HepG2 (cell line): ENCODE data around the gene ST6GALNAC6. TPM values are rescaled to one million over a fixed set of nuclear protein-coding genes. Genes with fewer than 3 reads are reported as not detected.

Experiments
- ATF6 ChIP-seq: sonication (generic); formaldehyde crosslinking; conservative IDR thresholded peaks from 2 replicates; pipeline ENCODE4 v1.4.0; 2020; ENCODE audit warnings: missing genetic modification reagents
- CEBPZ ChIP-seq: IDR thresholded peaks from 2 replicates; pipeline ENCODE4 v1.6.1; 2012; ENCODE audit warnings: low read length, improper control_type of control experiment
- GMEB2 ChIP-seq: IDR thresholded peaks from 2 replicates; pipeline ENCODE4 v1.6.1; 2016; ENCODE audit warnings: missing biosample characterization, missing genetic modification reagents, low read depth
- HES4 ChIP-seq: sonication (generic); formaldehyde crosslinking; IDR thresholded peaks from 2 replicates; pipeline ENCODE4 v1.9.0; 2021; ENCODE audit warnings: mild to moderate bottlenecking, missing genetic modification reagents, borderline replicate concordance
- IKZF4 ChIP-seq: sonication (generic); formaldehyde crosslinking; IDR thresholded peaks from 2 replicates; pipeline ENCODE4 v1.5.1; 2020; ENCODE audit warnings: borderline replicate concordance, mild to moderate bottlenecking, low read depth, missing genetic modification reagents; ENCODE audit errors: not compliant biosample characterization
- JUN ChIP-seq: sonication (generic); formaldehyde crosslinking; IDR thresholded peaks from 2 replicates; pipeline ENCODE4 v1.4.0; 2020; ENCODE audit warnings: mild to moderate bottlenecking, missing genetic modification reagents
- KAT2B ChIP-seq: fragments of 150-350 bp; IDR thresholded peaks from 2 replicates; pipeline ENCODE4 v1.6.1; 2014; ENCODE audit warnings: low read depth, low read length, borderline replicate concordance
- MLX ChIP-seq: IDR thresholded peaks from 2 replicates; pipeline ENCODE4 v1.6.1; 2016
- MTF1 ChIP-seq: sonication (generic); formaldehyde crosslinking; IDR thresholded peaks from 2 replicates; pipeline ENCODE4 v1.5.0; 2020; ENCODE audit warnings: missing genetic modification reagents
- MYC ChIP-seq: sonication (generic); formaldehyde crosslinking; IDR thresholded peaks from 2 replicates; pipeline ENCODE4 v1.9.0; 2021; ENCODE audit warnings: missing genetic modification reagents, borderline replicate concordance
- NFKB2 ChIP-seq: sonication (generic); formaldehyde crosslinking; IDR thresholded peaks from 2 replicates; pipeline ENCODE4 v1.4.0; 2020; ENCODE audit warnings: missing genetic modification reagents, borderline replicate concordance
- RAD21 ChIP-seq: fragments of 450-650 bp; formaldehyde crosslinking; IDR thresholded peaks from 2 replicates; pipeline ENCODE4 v1.5.0; 2020; ENCODE audit warnings: mild to moderate bottlenecking
- RBM39 ChIP-seq: fragments of 200-400 bp; formaldehyde crosslinking; IDR thresholded peaks from one replicate; pipeline ENCODE4 v1.6.1; 2018; ENCODE audit warnings: antibody characterized with exemption, mild to moderate bottlenecking, low read depth, low read length; ENCODE audit not compliant: poor library complexity, severe bottlenecking
- XBP1 ChIP-seq: sonication (generic); formaldehyde crosslinking; IDR thresholded peaks from 2 replicates; pipeline ENCODE4 v1.5.0; 2020; ENCODE audit warnings: missing genetic modification reagents
- ZBTB33 ChIP-seq: sonication (generic); formaldehyde crosslinking; IDR thresholded peaks from 2 replicates; pipeline ENCODE4 v1.4.0; 2020; ENCODE audit warnings: missing genetic modification reagents
- ZNF138 ChIP-seq: sonication (generic); formaldehyde crosslinking; IDR thresholded peaks from 2 replicates; pipeline ENCODE4 v1.5.0; 2020; ENCODE audit warnings: mild to moderate bottlenecking, low read depth, missing genetic modification reagents
- ZNF17 ChIP-seq: sonication (generic); formaldehyde crosslinking; IDR thresholded peaks from 2 replicates; pipeline ENCODE4 v1.5.0; 2020; ENCODE audit warnings: mild to moderate bottlenecking, missing genetic modification reagents
- ZNF282 ChIP-seq: fragments of 450-650 bp; IDR thresholded peaks from 2 replicates; pipeline ENCODE4 v1.6.1; 2018; ENCODE audit not compliant: partially characterized antibody
- ZNF430 ChIP-seq: sonication (generic); formaldehyde crosslinking; IDR thresholded peaks from 2 replicates; pipeline ENCODE4 v1.9.0; 2021; ENCODE audit warnings: mild to moderate bottlenecking, missing genetic modification reagents
- ZNF570 ChIP-seq: sonication (generic); formaldehyde crosslinking; IDR thresholded peaks from 2 replicates; pipeline ENCODE4 v1.4.0; 2020; ENCODE audit warnings: mild to moderate bottlenecking, missing genetic modification reagents, borderline replicate concordance
- ZNF724P ChIP-seq: sonication (generic); formaldehyde crosslinking; IDR thresholded peaks from 2 replicates; pipeline ENCODE4 v1.8.0; 2022; ENCODE audit warnings: missing genetic modification reagents, borderline replicate concordance
- ZNF816 ChIP-seq: sonication (generic); formaldehyde crosslinking; IDR thresholded peaks from 2 replicates; pipeline ENCODE4 v1.8.0; 2022; ENCODE audit warnings: missing genetic modification reagents, mild to moderate bottlenecking, borderline replicate concordance
- polyA plus RNA-seq, 8 experiments: library from polyadenylated mRNA; depleted of rRNA in 3 of 8; stranded (reverse) in 7 of 8; unstranded in 1 of 8; fragments of >200 nt; fragmentation: Illumina TruSeq in 4 of 8; extraction: Trizol in 4 of 8; gene quantifications; 2 replicates each; pipeline versions ENCODE4 v1.2.1 to v1.2.3, GENCODE V29; 2011 to 2016; ENCODE audit warnings: low read depth in 4 of 8, missing spikeins in 1 of 8, mixed read lengths in 1 of 8; ENCODE audit not compliant: insufficient read depth in 1 of 8
- total RNA-seq, 5 experiments: library from RNA; depleted of rRNA; stranded (reverse); fragments of >200 nt; fragmentation: Illumina TruSeq; extraction: Trizol; gene quantifications; 2 replicates each; pipeline ENCODE4 v1.2.3, GENCODE V29; 2016; ENCODE audit warnings: low read depth in 1 of 5

The ST6GALNAC6 gene
- total and polyA plus RNA-seq, 2 of the 13 experiments (the other 11 are each of a cell fraction or from before 2014, with no cell fraction given) = 18.5 to 65.4 TPM

- no peak for TF ChIP-seq ZNF138
- TF ChIP-seq MLX (CRISPR knock-in tag) = no peak
- no peak for TF ChIP-seq ATF6 (CRISPR knock-in tag)
- no peak for TF ChIP-seq MTF1 (CRISPR knock-in tag)
- TF ChIP-seq KAT2B = no peak
- TF ChIP-seq RAD21 (CRISPR knock-in tag) = peak; percentile 91
- no peak for TF ChIP-seq HES4 (CRISPR knock-in tag)
- no peak for TF ChIP-seq ZNF430
- TF ChIP-seq XBP1 (CRISPR knock-in tag) = no peak
- peak; percentile 97 for TF ChIP-seq ZBTB33
- TF ChIP-seq ZNF724P (CRISPR knock-in tag) = no peak
- no peak for TF ChIP-seq RBM39
- peak; percentile 53; the same call in 1 of the 2 replicates for TF ChIP-seq MYC
- TF ChIP-seq IKZF4 (CRISPR knock-in tag) = no peak
- TF ChIP-seq ZNF816 (CRISPR knock-in tag) = no peak
- no peak for TF ChIP-seq ZNF570
- TF ChIP-seq GMEB2 (CRISPR knock-in tag) = no peak
- TF ChIP-seq CEBPZ = no peak
- no peak for TF ChIP-seq ZNF282
- TF ChIP-seq NFKB2 (CRISPR knock-in tag) = no peak
- no peak for TF ChIP-seq JUN (CRISPR knock-in tag)
- no peak for TF ChIP-seq ZNF17
Observed at GRCh38 chr9:127943731-127944144, 44.3 kb upstream of the ST6GALNAC6 start (continued).
